ENCODE measurements around the gene GRM5.
"Not testable (repeated sequence)": the region's sequence is repeated elsewhere in the genome, so short reads cannot be mapped to it uniquely, and the experiment has no call there.

Gene GRM5

DNA sequence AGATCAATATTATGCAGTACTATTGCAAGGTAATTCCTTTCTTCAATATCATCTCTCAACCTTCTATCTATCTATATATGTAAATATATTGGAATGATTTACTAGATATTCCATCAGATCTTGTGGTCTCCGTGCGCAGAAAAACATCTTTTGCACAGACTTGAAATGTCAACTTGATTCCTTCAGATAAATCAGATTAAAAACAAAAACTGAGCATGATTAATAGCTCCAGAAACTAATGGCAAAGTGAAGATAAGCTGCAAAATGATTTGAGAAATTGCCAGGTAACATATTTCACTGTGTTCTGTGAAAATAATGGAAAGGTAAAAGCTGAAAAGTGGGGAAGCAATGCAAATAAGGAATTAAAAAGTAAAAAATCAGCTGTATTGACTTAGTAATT lies 528.2 kb downstream of the GRM5 start:
- no peak for DNase-seq (ENCODE audit: low spot score)

DNA sequence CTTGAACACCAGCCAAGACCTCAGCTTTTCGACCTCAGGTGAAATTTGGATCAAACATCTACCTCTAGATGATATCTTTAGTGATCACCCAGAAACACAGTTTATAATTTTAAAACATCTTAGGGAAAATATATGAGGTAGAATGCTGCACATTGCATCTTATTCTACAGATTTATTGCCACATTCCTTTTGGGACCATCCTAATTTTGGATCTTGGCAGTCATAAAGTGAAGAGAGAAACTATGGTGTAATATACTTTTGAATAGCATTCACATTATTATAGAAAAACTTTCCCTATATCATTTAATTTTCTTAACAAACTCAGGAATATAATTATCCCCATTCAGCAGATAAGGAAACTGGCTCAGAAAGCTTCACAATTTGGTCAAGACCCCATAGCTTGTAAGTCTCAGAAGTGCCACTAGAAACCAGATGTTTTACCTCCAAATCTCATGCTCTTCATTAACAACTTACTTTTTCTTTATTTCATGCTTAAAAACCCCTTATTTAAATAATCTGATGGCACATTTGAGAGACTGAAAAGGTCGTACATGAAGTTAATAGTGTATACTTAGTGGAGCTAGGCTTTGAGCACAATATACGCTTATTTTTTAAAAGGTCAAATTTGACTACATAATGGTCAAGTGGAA lies 529.0 kb downstream of the GRM5 start:
- no peak for DNase-seq (ENCODE audit: low spot score)

DNA sequence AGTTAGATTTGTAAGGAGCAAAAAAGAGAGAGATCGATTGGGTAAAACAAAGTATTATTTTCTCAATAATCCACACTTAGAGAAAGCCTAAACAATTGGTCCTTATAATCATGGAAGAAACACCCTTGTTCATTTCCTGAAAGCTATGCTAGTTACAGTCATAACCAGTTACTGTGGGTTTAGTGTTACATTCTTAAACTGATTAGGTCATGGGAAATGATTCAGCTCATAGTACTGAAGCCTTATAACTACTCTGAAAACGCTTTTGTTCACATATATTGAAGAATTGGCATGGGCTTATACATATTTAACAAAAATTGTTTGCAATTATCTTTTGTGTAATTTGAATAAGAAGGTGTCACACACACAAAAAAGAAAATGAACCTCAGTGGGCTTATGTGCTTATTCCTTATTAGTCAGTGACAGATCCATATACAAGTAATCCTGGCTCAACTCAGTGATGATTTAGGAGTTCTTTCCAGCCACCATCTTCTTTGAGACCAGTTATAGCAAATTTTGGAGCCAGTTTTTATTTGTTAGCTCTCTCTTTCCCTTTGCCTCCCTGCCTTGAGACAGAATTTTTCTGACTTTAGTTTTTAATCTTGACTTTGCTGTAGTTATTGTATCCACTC lies 529.8 kb downstream of the GRM5 start:
- no peak for DNase-seq (ENCODE audit: low spot score)

- no peak for DNase-seq (ENCODE audit: low spot score)
Observed at GRCh38 chr11:88535266-88535665, 530.5 kb downstream of the GRM5 start.

DNA sequence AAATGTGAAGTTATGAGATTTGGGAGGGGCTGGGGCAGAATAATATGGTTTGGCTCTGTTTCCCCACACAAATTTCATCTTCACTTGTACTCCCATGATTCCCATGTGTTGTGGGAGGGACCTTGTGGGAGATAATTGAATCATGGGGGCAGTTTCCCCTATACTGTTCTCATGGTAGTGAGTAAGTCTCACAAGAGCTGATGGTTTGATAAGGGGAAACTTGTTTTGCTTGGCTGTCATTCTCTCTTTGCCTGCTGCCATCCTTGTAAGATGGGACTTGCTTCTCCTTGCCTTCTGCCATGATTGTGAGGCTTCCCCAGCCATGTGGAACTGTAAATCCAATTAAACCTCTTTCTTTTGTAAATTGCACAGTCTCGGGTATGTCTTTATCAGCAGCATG lies 531.1 kb downstream of the GRM5 start:
- not testable (repeated sequence) for DNase-seq (ENCODE audit: low spot score)

- no peak for DNase-seq (ENCODE audit: low spot score)
Observed at GRCh38 chr11:88534185-88534584, 531.6 kb downstream of the GRM5 start.

- no peak for DNase-seq (ENCODE audit: low spot score)
Observed at GRCh38 chr11:88533001-88533400, 532.8 kb downstream of the GRM5 start.

DNA sequence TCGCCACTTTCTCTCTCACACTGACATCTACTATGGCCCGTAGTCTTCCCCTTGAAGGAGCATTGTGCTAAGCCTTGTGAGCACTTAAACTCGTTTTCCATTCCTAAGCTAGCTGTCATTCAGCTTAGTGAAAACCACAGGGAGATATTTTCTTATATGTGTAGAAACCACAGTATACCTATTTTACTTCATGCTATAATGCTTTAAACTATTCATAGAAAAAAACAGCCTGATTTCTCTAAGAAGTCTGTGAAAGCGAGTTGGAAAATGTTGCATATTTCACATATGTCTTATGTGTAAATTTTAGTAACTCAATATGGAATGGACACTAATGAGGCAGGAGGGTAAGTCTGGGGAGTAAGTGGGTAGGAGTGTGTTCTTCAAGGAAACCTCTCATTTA lies 534.0 kb downstream of the GRM5 start:
- no peak for DNase-seq (ENCODE audit: low spot score)

- DNase-seq (ENCODE audit: low spot score), result no peak
Observed at GRCh38 chr11:88529426-88529825, 536.4 kb downstream of the GRM5 start.

GRCh38 chr11:88523386-88524071 lies 542.3 kb downstream of the GRM5 start:
- DNase-seq (ENCODE audit: low spot score), result no peak

- DNase-seq (ENCODE audit: low spot score), result no peak
Observed at GRCh38 chr11:88522624-88523385, 543.0 kb downstream of the GRM5 start.

DNA sequence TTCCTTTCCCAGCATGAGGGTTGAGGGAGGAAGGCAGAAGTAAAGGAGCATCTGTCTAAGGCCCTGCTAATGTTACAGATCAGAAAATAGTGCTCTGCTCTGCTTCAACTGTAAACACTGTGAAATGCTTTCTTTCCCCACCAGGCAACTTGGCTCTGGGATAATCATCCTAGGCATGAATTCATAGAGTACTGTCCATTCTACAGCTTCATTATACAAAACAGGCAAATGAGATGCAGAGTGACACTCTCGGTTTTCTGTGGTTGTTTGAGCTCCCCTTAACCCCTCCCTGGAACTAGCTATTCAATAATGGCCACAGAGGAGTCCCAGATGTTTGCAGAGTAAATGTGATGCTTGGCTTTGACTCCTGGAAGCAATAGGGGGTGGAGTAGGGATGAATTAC lies 544.0 kb downstream of the GRM5 start:
- no peak for DNase-seq (ENCODE audit: low spot score)

DNA sequence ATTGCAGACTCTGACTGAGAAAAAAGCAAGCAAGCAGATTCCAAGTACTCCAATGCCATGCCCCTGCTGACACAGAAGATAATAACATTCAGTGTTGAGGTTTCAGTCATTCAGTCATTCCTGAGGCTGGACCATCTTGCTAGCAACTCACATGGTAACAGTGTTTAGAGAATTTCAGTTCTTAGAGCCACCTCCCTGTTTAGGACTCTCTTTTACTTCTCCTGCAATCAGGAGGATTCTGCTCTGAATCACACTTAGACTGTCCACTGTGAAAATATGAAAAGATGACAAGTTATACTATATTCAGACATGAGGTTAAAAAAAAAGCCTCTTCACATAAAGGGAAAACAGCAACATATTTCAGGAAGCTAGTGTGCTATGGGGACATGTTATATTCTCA lies 544.4 kb downstream of the GRM5 start:
- no peak for DNase-seq (ENCODE audit: low spot score)

GRCh38 chr11:88520391-88520790 lies 545.4 kb downstream of the GRM5 start:
- no peak for DNase-seq (ENCODE audit: low spot score)

GRCh38 chr11:88515002-88515401 lies 550.8 kb downstream of the GRM5 start:
- no peak for DNase-seq (ENCODE audit: low spot score)

- no peak for DNase-seq (ENCODE audit: low spot score)
Observed at GRCh38 chr11:88511006-88511405, 554.8 kb downstream of the GRM5 start.

DNA sequence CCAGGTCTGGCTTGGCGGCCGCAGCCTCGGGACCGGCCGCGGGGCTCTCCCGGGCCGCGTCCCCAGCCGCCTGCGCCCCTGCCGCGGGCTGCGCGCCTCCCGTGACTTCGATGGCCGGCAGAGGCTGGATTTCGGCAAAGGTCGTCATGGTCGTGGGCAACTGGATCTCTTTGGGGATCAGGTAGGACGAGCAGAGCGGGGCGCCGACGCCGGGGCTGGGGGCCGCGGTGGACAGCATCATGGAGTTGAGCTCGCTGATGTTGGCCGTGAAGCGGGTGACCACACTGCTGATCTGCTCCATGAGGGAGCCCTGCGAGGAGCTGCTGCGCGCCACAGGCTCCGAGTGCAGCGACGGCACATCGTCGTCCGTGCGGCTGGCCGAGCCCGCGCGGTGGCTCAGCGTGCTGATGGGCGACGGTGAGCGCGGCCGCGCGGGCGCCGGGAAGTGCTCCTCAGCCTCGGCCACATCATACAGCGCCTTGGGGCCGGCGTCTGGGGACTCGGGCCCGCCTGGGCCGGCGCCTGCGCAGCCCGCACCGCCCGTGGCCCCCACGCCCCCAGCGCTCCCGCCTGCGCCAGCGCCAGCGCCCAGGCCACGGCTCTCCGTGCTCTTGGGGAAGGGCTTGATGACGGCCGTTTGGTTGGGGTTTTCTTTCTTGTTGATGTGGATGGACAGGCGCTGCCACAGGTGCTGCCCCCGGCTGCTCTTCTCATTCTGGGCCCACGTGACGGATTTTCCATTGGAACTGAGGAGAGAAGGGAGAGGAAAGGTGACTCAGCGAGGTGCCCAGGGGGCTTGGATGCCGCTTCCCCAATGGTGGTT lies 556.8 kb downstream of the GRM5 start:
- no peak for DNase-seq (ENCODE audit: low spot score)

DNA sequence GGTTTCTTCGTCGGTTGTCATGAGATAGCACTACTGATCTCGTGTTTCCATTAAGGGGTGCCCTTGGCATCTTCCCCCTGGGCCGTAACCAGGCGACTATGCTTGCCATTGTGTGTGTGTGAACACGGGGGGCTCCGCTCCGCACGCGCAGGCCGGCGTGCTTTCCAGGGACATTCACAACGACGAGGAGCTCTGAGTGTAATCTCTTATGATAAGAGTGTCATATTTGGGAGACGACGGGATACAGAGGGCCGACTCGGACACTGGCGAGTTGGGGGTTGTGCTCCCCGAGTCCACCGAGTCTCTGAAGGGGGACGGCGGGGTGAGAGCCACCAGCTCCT lies 557.4 kb downstream of the GRM5 start:
- no peak for DNase-seq (ENCODE audit: low spot score)

GRCh38 chr11:88507771-88508417 lies 557.9 kb downstream of the GRM5 start:
- no peak for DNase-seq (ENCODE audit: low spot score)

DNA sequence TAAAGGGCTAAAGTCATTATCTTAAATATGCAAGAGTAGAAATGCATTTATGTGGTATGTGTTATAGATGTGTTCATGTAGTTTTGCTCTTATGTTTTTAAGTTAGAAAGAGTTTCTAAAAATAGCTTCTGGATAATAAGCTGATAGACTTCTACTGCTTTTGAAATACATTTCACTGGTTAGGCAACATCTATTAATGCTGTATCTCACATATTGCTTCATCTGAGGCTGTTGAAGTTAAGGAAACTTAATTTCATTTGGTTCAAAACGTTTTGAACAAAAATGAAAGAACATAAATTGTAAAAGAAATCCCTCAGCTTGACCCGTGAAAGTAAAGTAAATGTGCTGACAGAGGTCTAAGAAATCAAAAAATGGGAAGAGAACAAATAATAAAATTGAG lies 564.2 kb downstream of the GRM5 start:
- no peak for DNase-seq (ENCODE audit: low spot score)

DNA sequence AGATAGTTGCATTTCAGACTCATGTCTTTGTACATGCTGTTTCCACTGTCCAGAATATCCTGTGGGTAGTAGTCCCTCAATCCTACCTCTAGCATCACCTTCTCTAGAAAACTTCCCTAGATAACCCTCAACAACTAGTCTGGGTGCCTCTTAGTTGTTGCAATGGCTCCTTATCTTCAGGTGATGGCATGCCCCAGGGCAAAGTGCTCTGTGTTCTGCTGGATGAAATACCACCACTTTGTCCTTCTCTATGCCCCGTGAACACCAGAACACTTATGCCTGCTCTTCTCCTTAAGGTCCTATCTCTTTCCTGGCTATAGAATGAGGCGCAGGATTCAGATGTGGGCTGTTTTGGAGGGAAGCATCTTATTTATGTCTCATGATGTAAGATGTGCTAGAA lies 569.9 kb downstream of the GRM5 start:
- no peak for DNase-seq (ENCODE audit: low spot score)

DNA sequence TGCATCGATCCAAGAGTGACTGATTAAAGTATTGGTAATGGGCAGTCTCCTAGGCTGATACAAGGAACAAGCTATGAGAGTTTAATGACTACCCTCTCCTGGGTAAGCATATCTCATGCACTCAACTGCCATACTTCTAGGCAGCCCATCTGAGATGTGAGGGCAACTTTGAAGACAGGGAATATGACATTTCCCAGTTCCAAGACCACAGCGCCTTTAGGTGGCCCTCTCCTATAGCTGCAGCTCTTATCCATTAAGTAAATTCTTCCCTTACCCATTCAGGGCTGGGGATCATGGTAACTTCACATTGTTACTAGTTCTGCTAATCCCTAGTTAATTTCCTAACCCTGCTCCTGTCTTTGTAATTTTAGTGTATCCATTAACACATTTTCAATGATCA lies 570.9 kb downstream of the GRM5 start:
- DNase-seq (ENCODE audit: low spot score), result no peak

All from putamen (tissue), 1 donor.